Measurements from ENCODE around the gene HDGF. TPM values are rescaled to one million over a fixed set of nuclear protein-coding genes. Genes with fewer than 3 reads are reported as not detected.

The HDGF gene
- total and polyA plus RNA-seq, 9 of the 15 experiments (the other 6 are each of a cell fraction or from before 2014, with no cell fraction given) = 38.8 to 601 (median 400) TPM

DNA sequence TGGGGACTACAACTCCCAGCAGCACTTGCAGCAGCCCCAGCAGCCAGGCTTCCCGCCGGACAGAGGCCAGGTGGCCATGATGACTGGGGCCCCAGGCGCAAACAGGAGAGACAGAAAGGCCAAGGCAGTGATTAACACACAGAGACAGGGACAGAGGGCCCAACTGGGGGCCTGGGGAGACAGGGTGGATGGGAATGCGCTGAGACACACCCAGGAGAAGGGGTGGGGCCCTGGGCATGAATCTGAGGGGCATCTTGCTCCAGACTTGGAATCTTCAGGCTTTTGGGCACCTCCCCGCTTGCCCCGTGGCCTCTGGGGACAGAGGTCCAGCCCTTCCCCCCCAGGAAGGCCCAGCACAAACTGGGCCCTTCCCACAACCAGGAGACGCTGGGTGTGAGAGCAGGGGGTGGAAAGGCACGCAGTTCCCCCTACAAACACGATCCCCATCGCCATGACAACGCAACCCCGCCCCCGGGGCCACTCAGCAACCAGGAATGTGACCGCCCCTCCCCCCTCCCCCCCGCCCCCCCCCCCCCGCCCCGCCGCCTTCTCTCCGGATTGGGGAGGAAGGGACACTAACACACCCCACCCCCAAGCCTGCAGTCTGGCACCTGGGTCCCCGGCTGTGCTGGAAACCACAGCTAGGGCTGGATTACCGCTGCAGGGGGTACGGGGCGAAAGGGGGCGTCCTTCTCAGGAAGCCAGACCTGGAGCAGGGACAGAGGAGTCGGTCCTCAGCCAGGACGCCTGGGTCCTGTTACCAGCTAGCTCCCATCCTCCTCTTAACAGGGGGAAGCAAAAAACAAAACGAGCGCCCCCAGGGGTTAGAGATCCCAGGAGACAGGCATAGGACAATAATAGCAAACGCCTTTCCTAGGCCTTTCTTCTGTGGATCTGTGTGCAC lies 4.5 kb downstream of the HDGF start (continued):
- TF ChIP-seq ZBTB7A (IDR thresholded peaks at IDR 0.05; ENCODE audit: borderline replicate concordance, control insufficient read depth, low read depth, low read length) (peak; percentile 64; the same call in 1 of the 2 replicates), SUPT5H (IDR thresholded peaks at IDR 0.05) (peak; percentile 53), YY1 (IDR thresholded peaks at IDR 0.05; ENCODE audit: borderline replicate concordance in 1 of 3, control insufficient read depth in 1 of 3, extremely low read depth in 1 of 3, insufficient read depth in 3 of 3, insufficient read length in 1 of 3, insufficient replicate concordance in 2 of 3, low read depth in 1 of 3, low read length in 2 of 3) (peak; percentile 46 to 92 (median 83)), GABPA (tag; conservative IDR thresholded peaks at IDR 0.05; ENCODE audit: low read depth) (0 out of 2 replicates have a peak, but pooled peaks have one; percentile 45), DMBX1 (CRISPR knock-in tag; IDR thresholded peaks at IDR 0.05; ENCODE audit: borderline replicate concordance) (no peak), RBBP5 (IDR thresholded peaks at IDR 0.05; ENCODE audit: borderline replicate concordance, insufficient read depth, low read length, poor library complexity, severe bottlenecking) (peak; percentile 52), ATF1 (CRISPR knock-in tag; IDR thresholded peaks at IDR 0.05) (no peak), ATF1 (tag; IDR thresholded peaks at IDR 0.05) (no peak), EP400 (IDR thresholded peaks at IDR 0.05) (peak; percentile 64), ERF (CRISPR knock-in tag; IDR thresholded peaks at IDR 0.05) (peak; percentile 43; the same call in 1 of the 2 replicates), MBD2 (IDR thresholded peaks at IDR 0.05; ENCODE audit: borderline replicate concordance, low read depth) (peak; percentile 50; the same call in 1 of the 2 replicates), BHLHE40 (IDR thresholded peaks at IDR 0.05; ENCODE audit: low read length) (peak; percentile 8; the same call in 1 of the 2 replicates), ZFX (CRISPR knock-in tag; IDR thresholded peaks at IDR 0.05) (peak; percentile 44; the same call in 1 of the 2 replicates), HDGF (IDR thresholded peaks at IDR 0.05) (0 out of 2 replicates have a peak, but pooled peaks have one; percentile 52), L3MBTL2 (IDR thresholded peaks at IDR 0.05) (no peak), FOS (IDR thresholded peaks at IDR 0.05; ENCODE audit: extremely low read depth, insufficient read length) (no peak)
- TF ChIP-seq, protein P1, sequence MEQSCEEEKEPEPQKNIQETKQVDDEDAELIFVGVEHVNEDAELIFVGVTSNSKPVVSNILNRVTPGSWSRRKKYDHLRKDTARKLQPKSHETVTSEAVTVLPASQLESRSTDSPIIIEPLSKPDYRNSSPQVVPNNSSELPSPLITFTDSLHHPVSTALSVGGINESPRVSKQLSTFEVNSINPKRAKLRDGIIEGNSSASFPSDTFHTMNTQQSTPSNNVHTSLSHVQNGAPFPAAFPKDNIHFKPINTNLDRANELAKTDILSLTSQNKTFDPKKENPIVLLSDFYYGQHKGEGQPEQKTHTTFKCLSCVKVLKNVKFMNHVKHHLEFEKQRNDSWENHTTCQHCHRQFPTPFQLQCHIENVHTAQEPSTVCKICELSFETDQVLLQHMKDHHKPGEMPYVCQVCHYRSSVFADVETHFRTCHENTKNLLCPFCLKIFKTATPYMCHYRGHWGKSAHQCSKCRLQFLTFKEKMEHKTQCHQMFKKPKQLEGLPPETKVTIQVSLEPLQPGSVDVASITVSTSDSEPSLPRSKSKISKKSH (CRISPR knock-in tag; IDR thresholded peaks at IDR 0.05) = no peak
- TF ChIP-seq, protein P2, sequence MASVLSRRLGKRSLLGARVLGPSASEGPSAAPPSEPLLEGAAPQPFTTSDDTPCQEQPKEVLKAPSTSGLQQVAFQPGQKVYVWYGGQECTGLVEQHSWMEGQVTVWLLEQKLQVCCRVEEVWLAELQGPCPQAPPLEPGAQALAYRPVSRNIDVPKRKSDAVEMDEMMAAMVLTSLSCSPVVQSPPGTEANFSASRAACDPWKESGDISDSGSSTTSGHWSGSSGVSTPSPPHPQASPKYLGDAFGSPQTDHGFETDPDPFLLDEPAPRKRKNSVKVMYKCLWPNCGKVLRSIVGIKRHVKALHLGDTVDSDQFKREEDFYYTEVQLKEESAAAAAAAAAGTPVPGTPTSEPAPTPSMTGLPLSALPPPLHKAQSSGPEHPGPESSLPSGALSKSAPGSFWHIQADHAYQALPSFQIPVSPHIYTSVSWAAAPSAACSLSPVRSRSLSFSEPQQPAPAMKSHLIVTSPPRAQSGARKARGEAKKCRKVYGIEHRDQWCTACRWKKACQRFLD (CRISPR knock-in tag; IDR thresholded peaks at IDR 0.05) = peak; percentile 63; the same call in 1 of the 2 replicates
- TF ChIP-seq, protein P3, sequence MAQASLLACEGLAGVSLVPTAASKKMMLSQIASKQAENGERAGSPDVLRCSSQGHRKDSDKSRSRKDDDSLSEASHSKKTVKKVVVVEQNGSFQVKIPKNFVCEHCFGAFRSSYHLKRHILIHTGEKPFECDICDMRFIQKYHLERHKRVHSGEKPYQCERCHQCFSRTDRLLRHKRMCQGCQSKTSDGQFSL (CRISPR knock-in tag; IDR thresholded peaks at IDR 0.05) = peak; percentile 82
- TF ChIP-seq, protein P3 (tag; IDR thresholded peaks at IDR 0.05) = peak in 1 of 2 experiments; percentile 78; a peak in 2 of 4 replicates
- TF ChIP-seq, protein P4, sequence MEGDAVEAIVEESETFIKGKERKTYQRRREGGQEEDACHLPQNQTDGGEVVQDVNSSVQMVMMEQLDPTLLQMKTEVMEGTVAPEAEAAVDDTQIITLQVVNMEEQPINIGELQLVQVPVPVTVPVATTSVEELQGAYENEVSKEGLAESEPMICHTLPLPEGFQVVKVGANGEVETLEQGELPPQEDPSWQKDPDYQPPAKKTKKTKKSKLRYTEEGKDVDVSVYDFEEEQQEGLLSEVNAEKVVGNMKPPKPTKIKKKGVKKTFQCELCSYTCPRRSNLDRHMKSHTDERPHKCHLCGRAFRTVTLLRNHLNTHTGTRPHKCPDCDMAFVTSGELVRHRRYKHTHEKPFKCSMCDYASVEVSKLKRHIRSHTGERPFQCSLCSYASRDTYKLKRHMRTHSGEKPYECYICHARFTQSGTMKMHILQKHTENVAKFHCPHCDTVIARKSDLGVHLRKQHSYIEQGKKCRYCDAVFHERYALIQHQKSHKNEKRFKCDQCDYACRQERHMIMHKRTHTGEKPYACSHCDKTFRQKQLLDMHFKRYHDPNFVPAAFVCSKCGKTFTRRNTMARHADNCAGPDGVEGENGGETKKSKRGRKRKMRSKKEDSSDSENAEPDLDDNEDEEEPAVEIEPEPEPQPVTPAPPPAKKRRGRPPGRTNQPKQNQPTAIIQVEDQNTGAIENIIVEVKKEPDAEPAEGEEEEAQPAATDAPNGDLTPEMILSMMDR (IDR thresholded peaks at IDR 0.05 in 2 of 3, conservative IDR thresholded peaks at IDR 0.05 in 1 of 3; ENCODE audit: insufficient read depth in 2 of 3, low read depth in 1 of 3, low read length in 3 of 3) = peak; percentile 33 to 48 (median 37); a peak in 5 of 6 replicates

Data from K562 (cell line).